GM19397 (cell line): ENCODE results near the gene TKTL2.
A peak's percentile ranks its signal among the peaks of the same experiment; 100 is the strongest.

Source experiments
- ATAC-seq: cut with Tn5 transposase; IDR thresholded peaks from one replicate; pipeline ENCODE4 v1.9.1; 2021; ENCODE audit warnings: mild to moderate bottlenecking, moderate library complexity; ENCODE audit not compliant: unreplicated experiment

The TKTL2 gene, protein sequence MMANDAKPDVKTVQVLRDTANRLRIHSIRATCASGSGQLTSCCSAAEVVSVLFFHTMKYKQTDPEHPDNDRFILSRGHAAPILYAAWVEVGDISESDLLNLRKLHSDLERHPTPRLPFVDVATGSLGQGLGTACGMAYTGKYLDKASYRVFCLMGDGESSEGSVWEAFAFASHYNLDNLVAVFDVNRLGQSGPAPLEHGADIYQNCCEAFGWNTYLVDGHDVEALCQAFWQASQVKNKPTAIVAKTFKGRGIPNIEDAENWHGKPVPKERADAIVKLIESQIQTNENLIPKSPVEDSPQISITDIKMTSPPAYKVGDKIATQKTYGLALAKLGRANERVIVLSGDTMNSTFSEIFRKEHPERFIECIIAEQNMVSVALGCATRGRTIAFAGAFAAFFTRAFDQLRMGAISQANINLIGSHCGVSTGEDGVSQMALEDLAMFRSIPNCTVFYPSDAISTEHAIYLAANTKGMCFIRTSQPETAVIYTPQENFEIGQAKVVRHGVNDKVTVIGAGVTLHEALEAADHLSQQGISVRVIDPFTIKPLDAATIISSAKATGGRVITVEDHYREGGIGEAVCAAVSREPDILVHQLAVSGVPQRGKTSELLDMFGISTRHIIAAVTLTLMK

DNA sequence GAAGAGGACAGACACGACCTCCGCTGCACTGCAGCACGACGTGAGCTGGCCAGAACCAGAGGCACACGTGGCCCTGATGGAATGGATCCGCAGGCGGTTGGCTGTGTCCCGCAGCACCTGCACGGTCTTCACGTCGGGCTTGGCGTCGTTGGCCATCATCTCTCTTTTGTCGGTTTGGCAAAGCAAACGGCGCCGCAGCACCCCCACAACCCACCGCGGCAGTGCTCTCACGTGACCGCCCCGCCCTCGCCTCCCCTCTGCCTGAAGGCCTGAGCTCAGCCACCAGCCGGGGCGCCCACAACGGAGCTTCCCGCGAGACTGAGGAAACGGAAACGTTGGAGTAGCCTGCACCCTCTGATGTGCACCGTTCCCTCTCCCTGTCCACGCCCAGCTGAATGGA is at the start of gene TKTL2:
Gene TKTL2 (minus strand): TSS at position 179 of the 400 bp plus-strand sequence. CDS start 20 bp downstream, at position 159.
- no peak for ATAC-seq

DNA sequence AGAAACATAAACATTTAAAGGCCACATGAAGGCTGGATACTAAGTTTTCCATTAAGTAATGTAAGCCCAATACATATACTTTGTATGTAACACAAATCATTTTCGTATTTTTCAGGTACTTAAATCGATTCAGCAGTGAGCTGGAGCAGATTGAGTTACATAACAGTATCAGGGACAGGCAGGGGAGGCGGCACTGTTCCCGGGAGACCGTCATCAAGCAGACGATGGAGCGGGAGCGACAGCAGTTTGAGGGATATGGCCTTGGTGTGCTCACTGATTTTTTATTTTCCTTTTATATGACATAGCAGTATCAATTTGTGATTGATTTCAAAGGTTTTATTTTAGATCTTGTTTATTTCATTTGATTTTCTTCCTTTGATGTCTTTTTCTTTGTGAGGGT is 41.6 kb upstream of the TKTL2 start:
- ATAC-seq, result no peak

DNA sequence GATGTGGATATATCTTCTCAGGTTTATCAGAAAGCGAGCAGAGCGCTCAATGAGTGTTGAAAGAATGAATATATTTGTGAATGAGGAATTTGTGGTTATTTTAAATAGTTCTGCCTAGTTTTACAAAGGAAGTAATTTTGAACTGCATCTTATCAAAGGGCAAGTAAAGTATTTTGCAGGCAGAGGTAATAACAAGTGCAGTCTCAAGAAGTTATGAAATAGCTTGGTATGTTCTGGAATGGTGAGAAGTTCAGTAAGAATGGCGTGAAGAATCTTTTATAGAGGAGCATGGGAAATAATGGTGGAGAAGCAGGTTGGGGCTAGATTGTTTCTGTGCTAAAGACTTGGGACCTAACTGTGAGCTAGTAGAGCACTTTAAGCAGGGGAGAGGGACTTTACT is 31.8 kb upstream of the TKTL2 start:
- no peak for ATAC-seq

DNA sequence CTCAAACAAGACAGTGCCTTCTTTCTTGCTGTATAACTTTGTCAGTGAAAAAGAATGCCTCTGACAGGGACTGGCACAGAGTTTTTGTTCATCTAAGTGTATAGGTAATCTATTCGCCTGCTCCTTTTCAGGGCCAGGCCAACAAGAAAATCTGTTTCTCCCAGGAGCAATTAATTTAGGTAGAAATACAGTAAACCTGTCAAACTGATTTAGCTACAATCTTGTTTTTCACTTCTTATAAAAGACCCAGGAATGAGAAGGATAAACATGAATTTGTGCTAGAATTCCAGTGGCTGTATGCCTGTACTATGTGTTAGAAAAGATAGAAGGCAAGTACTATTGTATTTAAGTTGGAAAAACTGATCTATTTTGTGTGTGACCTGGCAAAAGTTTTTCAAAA is 27.0 kb upstream of the TKTL2 start:
- ATAC-seq, result no peak

DNA sequence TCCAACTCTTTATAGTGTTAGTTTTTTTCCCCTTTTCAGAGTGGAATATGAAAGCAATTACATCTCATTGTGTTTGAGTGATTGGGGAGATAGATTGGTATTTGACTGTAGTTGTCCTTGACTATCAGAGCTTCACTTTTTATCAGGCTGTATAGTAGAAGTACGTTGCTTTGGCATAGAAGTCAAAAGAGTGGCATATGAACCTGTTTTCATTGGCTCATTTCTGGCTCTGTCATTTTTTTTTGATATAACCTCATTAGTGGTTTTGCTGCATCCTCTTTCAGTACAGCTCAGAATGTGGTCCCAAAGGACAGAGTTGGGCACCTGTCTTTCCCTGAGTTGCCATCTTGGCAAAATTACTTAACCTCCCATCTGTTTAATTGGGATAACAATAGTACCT is 22.3 kb upstream of the TKTL2 start:
- ATAC-seq, result no peak

DNA sequence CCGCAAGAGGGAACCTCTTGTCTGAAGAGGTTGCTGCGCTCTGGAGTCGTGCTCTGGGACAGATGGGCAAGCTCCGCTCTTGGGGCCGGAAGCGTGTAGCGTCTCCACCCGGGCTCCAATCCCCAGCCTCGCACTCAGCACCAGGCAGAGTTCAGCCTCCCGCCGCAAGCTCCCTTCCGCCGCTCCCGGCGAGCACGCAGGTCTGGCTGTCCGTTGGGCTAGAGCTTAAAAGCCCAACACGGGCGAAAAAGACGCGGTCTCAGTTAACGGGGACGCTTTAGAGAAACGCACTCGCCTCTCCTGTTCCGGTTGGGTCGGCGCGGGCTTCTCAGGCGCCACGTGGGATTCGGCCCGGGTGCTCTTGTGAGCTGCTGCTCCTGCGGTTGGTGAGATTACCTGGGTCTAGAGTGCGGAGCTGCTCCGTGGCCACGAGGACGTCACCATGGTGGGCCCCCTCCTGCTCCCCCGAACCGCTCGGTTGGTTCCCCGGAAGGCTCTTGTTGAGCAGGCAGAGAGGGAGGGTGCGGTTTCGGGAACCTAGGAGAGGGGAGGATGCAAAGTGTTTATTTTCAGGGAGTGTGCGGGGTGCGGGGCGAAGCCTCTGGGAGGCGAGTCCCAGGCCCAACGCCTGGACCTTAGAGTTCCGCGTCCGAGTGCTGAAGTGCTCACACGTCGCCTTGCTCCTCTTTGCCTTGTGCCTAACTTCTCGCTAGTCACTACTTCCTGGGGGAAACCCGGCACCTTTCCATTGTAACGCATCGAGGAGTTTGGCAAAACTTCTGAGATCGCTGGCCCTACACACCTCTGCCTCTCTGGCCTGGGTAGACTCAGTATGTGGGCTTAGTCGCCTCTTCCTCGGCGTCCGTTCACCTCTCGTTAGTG is 21.0 kb upstream of the TKTL2 start, which contains the start of gene TMA16:
Gene TMA16 (plus strand): TSS at position 331 of the 882 bp plus-strand sequence. CDS start 112 bp downstream, at position 443.
- peak; percentile 89 for ATAC-seq

DNA sequence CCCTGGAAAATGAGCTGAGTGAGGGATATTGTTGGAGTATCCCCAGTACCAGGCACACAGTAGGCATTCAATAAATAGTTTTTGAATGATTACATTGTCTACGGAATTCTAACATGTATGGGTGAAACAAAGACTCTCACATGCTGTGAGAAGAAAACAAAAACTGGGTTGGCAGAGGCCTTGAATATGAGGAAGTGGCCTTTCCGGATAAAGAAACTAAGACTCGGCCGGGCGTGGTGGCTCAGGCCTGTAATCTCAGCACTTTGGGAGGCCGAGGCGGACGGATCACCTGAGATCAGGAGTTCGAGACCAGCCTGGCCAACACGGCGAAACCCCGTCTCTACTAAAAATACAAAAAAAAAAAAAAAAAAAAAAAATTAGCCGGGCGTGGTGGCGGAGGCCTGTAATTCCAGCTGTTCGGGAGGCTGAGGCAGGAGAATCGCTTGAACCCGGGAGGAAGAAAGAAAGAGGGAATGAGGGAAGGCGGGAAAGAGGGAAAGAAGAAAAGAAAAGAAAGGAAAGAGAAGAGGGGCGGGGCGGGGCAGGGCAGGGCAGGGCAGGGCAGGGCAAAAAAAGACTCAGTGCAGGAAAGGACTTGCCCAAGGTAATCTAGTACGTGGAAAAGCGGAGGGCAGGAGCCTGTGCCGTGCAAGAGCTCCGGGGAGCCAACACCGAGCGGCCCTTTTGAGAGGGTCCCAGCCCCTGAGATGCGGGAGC is 20.2 kb upstream of the TKTL2 start:
- no peak for ATAC-seq

DNA sequence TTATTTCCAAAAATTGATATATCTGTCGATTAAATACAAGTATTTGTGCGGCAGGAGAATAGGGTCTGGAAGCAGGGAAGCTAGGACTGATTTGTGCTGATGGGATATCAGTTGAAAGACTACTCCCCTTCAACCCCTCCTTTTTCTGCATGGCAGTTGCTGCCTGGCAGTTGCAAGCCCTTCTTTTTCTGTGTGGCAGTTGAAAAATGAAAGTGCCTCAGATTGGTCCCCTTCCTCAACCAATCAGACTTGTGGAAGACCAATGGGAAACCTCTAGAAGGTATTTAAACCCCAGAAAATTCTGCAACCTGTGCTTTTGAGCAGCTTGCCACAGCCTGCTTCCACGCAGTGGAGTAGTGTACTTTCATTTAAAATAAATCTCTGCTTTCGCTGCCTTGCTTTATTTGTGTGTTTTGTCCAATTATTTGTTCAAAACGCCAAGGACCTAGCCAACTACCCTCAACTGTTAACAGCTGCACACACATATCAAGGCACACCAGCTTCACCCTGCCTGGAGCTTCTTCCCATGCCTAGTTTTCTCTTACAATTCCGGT is 19.5 kb upstream of the TKTL2 start:
- no peak for ATAC-seq

DNA sequence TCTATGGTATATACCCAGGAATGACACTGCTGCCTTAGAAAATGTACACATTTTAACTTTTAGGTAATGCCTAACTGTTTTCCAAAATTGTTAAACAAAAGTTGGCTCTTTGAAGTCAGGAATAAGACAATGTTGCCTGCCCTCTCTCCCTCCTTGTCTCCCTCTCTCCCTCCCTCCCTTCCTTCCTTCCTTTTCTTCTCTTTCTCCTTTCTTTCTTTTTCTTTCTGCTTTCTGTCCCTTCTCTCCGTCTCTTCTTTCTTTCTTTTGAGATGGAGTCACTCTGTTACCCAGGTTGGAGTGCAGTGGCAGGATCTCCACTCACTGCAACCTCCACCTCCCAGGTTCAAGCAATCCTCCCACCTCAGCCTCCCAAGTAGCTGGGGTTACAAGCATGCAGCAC is 16.4 kb upstream of the TKTL2 start:
- ATAC-seq, result no peak

DNA sequence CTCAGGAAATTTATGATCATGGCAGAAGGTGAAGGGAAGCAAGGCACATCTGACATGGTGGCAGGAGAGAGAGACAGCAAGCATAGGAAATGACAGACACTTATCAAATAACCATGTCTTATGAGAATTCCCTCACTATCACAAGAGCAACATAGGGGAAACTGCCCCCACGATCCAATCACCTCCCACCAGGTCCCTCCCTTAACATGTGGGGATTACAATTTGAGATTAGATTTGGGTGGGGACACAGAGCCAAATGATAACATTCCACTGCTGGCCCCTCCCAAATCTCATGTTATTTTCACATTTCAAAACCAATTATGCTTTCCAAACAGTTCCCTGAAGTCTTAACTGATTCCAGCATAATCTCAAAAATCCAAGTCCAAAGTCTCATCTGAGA is 12.8 kb upstream of the TKTL2 start:
- no peak for ATAC-seq

DNA sequence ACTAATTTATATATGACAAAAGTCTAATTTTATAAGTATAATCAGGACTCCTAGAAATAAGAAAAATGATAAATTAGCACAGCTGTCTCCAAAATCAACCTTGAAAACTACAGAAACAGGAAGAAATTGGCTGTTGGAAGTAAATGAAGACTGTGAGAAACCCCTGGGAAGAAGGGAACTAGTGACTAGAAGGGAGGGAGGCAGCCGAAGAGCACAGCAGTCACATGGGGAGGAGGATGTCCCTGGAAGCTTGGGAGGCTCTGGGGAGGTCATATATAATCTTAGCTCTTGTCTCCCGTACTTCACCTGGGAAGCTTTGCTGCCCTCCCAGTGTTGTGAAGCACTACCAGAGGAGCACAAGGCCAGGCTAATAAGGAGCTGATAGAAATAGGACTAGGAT is 12.0 kb upstream of the TKTL2 start:
- ATAC-seq, result no peak

DNA sequence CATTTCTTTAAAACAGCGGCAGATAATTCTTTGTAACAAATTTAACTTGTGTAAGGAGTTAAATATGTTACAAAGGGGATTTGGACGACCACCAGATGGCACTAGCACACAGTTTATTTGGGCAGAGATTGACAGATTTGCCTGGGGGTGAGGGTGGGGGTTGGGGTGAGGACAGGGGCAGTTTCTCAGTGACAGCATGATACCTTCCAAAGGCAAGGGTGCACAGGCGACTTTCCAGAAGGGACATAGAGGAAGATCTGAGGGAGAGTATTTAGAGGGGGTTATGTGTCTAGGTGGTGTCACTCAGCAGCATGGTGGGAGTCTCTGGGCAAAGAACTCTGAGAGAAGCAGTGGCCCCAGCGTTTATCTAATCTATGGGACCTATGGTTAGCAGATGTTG is 11.4 kb upstream of the TKTL2 start:
- no peak for ATAC-seq

DNA sequence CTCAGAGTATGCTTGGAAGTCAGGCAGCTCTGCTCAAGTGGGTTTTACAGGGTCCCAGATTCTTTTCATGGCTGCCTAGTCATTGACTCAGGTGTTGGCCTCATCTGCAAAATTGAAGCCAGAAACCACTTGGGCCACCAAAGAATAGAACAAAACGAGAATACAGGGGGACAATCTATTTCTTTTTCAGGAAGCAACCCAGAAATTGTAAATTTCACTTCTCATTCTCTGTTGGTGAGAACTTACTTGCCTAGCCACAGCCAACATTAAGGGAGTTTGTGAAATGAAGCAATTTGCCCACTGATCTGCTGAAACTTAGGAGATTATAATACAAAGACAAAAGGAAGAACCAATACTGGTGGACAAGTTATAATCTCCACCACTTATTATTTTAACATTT is 8.6 kb upstream of the TKTL2 start:
- ATAC-seq, result no peak

DNA sequence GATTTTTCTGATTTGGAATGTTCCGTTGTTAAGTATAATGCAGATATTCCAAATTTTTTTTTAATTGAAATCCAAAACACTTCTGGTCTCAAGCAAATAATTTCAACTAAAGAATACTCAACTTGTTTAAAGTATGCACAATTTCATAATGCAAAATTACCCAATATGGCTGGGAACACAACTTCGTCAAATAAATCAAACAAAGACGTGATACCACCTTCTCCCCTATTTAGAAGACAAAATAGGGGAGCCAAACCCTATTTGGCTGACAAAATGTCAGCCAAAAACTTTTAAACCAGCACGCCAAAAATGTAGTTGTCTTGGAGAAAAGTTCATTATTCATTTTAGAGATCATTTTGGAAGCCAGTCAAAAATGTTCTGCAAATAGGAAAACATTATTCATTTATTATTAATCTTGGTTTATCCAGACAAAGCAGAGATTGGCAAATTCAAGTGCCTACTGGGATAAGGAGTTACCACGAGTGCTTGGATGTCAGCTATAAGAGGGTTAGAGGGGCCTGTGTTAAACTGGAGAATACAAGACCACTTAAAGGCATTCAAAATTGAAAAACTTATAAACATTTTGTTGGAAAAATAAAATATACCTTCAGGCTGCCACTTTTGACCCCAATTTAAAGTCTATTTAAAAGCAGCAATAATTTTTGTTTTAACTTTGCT is 3.3 kb upstream of the TKTL2 start:
- no peak for ATAC-seq

DNA sequence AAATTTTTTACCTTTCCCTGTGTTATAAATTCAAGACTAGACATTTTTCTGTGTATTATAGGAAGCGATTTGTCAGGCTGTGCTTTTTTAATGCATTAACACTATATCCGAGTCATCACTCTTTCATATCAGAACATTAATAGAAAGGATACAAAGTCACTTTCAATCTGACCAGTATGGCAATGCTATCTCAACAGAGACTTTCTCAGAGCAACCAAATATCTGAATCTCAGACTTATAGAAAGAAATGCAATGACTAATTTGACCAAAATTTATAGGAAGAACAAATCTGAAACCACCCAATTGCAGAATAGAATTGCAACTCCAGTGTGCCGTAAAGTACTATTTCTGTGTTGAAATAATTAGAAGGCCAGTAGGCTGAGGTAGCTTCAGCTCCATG is 473 bp upstream of the TKTL2 start:
- ATAC-seq, result no peak

DNA sequence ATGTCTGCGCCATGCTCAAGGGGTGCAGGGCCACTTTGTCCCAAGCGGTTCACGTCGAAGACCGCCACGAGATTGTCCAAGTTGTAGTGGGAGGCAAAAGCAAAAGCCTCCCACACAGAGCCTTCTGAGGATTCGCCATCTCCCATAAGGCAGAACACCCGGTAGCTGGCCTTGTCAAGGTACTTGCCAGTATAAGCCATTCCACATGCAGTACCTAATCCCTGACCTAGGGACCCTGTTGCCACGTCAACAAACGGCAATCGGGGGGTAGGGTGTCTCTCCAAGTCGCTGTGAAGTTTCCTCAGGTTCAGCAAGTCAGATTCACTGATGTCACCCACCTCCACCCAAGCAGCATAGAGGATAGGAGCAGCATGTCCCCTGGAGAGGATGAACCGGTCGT is 424 bp downstream of the TKTL2 start:
- no peak for ATAC-seq

DNA sequence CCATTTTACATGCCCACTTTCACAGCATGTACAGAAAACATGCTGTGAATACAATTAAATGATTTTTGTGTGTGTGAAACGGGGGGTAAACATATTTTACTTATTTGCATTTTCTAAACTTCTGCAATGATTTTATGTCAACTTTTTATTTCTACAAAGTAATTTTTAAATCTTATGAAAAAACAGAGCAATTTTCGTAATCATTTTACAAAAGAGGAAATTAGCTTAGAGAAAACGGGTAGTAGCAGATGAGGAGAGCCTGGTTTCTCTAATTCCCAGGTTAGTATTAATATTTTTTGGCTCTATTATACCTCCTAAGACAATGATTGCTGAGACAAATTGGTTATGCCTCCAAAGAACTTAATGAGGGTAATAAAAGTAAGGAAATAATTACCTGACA is 3.2 kb downstream of the TKTL2 start:
- no peak for ATAC-seq

DNA sequence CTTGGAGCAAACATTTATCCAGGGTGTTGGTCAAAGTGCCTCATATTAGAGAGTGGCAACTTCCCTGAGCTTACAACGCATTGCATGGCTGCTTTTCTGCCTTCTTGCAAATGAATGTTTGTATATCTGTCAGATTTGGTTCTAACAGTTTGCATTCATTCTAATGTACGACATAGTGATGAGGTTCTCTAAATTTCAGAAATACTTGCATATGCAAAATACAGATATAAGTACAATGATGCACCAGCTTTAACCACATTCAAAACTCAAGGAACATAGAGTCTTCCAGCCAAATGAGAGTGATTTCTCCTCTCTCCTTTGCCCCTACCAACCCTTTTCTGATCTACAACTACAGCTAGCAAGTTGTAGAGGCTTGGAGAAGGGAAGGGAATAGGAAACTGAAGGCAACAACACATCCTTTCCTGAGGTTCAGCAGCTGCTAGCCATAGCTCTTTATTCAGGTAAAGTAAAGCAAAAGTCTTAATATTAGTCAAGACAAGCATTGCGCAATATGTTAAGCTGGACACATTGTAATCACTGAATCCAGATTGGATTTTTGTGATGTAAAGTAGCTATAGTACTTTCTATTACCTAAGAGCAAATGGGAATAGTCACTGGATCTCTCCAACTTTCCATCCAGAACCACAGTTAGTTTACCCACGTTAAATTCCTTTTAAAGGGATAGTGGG is 6.3 kb downstream of the TKTL2 start:
- ATAC-seq, result no peak

DNA sequence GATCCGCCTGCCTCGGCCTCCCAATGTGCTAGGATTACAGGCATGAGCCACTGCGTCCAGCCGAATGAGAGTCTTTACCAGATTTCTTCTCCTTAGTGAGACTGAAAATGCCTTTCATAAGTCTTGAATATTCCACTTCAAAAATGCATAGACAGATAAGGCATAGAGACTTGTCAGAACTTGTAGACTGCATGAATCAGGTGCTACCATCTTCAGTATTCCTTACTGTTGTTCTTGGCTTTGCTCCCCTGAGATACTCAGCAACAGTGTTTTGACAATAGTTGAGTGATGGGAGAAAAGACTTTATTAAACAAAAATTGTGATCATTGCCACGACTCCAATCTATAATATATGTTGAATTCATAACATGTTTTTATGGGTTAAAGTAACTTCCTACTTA is 11.0 kb downstream of the TKTL2 start:
- no peak for ATAC-seq
